Uterus (tissue), 4 donors: Measurements from ENCODE around the gene NAA20. TPM values are rescaled to one million over a fixed set of nuclear protein-coding genes. Genes with fewer than 3 reads are reported as not detected.
A peak's percentile ranks its signal among the peaks of the same experiment; 100 is the strongest.

ENCODE experiments used
- DNase-seq, 2 donors: peaks; one replicate each; pipeline ENCODE4 v3.0.0-alpha.2; 2019 to 2020
- H3K27ac ChIP-seq, 2 donors: fragments of 200-600 bp; sonication (generic); 1 replicate in 1 of 2; 2 replicates in 1 of 2; pipeline ENCODE4 v1.5.1; 2016 to 2018
- H3K27me3 ChIP-seq, 2 donors: fragments of 200-600 bp; sonication (generic); one replicate each; pipeline ENCODE4 v1.5.1; 2018 to 2019; ENCODE audit warnings: control low read depth in 1 of 2
- H3K36me3 ChIP-seq, 2 donors: fragments of 200-600 bp; sonication (generic); one replicate each; pipeline ENCODE4 v1.5.1; 2019; ENCODE audit warnings: control low read depth in 1 of 2
- H3K4me1 ChIP-seq, 2 donors: fragments of 200-600 bp; sonication (generic); one replicate each; pipeline ENCODE4 v1.5.1; 2018 to 2019; ENCODE audit warnings: control low read depth in 1 of 2
- H3K4me3 ChIP-seq, 2 donors: fragments of 200-600 bp; sonication (generic); 1 replicate in 1 of 2; 2 replicates in 1 of 2; pipeline ENCODE4 v1.5.1; 2018 to 2019; ENCODE audit warnings: mild to moderate bottlenecking in 1 of 2
- H3K9me3 ChIP-seq, 2 donors: fragments of 200-600 bp; sonication (generic); one replicate each; pipeline ENCODE4 v1.5.1; 2019; ENCODE audit warnings: control low read depth in 1 of 2
- POLR2A ChIP-seq, 2 donors: fragments of 450-650 bp; IDR thresholded peaks; one replicate each; pipeline ENCODE4 v1.6.1; 2016; ENCODE audit warnings: antibody characterized with exemption in 2 of 2, mild to moderate bottlenecking in 1 of 2, moderate library complexity in 1 of 2
- intact Hi-C: fragments of 100-400 bp; cut with DNase I; formaldehyde crosslinking; loops from one replicate; pipeline ENCODE4 v1.15.1; 2023; ENCODE audit warnings: low total_unique reads
- total RNA-seq, 4 donors: library from RNA; depleted of rRNA in 3 of 4; stranded (reverse); fragments of >200 nt in 3 of 4; gene quantifications; one replicate each; pipeline versions ENCODE4 v1.1.0 to v1.2.4, GENCODE V29; 2014 to 2023
- TF ChIP-seq, protein P1 (sequence below), 4 experiments: fragments of 200-600 bp in 2 of 4; fragments of 450-650 bp in 2 of 4; sonication (generic) in 2 of 4; IDR thresholded peaks; one replicate each; pipeline ENCODE4 v1.5.1; 2016 to 2019; ENCODE audit warnings: antibody characterized with exemption in 4 of 4, mild to moderate bottlenecking in 2 of 4, moderate library complexity in 1 of 4
- donor health status: DM: yes; HTN: yes; CAD: no.

Gene NAA20
- total RNA-seq, 4 donors from 2014 or later: 24.7 to 55.7 (median 35.2) TPM

DNA sequence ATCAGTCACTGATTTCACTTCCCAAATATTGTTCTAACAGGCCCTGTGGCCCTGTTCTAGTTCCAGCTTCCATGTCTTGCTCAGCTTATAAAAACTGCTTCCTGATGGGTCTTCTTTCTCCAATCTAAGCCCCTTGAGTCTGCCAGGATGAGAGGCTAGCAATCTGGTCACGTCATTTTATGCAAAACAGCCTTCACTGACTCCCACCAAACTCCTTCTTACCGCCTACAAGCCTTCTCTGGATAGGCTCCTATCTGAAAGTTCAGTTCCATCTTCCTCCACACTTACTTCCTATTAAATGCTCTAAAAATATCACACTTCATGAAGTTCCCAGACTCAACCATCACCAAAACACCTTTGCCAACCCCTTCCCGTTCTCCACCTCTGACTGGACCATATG is 19.6 kb downstream of the NAA20 start:
- H3K9me3 ChIP-seq: no peaks in the 10 kb centered on the region
- peak overlapping the region; percentile 35 to 76 for H3K27ac ChIP-seq
- H3K4me3 ChIP-seq: no peak overlapping the region
- H3K36me3 ChIP-seq: no peaks in the 10 kb centered on the region
- no peaks in the 10 kb centered on the region for H3K4me1 ChIP-seq
- intact Hi-C loops: no loop called here
- H3K27me3 ChIP-seq: no peaks in the 10 kb centered on the region
- no peak for DNase-seq
- TF ChIP-seq, protein P1, sequence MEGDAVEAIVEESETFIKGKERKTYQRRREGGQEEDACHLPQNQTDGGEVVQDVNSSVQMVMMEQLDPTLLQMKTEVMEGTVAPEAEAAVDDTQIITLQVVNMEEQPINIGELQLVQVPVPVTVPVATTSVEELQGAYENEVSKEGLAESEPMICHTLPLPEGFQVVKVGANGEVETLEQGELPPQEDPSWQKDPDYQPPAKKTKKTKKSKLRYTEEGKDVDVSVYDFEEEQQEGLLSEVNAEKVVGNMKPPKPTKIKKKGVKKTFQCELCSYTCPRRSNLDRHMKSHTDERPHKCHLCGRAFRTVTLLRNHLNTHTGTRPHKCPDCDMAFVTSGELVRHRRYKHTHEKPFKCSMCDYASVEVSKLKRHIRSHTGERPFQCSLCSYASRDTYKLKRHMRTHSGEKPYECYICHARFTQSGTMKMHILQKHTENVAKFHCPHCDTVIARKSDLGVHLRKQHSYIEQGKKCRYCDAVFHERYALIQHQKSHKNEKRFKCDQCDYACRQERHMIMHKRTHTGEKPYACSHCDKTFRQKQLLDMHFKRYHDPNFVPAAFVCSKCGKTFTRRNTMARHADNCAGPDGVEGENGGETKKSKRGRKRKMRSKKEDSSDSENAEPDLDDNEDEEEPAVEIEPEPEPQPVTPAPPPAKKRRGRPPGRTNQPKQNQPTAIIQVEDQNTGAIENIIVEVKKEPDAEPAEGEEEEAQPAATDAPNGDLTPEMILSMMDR (IDR thresholded peaks at IDR 0.05): no peak
- TF ChIP-seq POLR2A (IDR thresholded peaks at IDR 0.05): no peak

DNA sequence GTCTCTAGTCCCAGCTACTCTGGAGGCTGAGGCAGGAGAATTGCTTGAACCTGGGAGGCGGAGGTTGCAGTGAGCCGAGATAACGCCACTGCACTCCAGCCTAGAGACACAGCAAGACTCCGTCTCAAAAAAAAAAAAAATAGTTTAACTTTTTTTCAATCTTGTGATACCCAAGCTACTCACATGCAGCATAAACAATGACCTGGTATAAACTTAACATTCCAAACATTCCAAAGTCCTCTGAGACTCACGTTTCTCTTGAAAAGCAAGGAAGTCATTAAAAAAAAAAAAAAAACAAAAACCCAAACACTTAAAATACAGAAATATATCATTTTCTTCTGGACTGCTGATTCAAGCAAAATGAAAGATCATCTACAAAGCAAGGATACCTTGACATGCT is 20.8 kb downstream of the NAA20 start:
- Histone ChIP-seq H3K27ac (peak overlapping the region; percentile 35 to 76), H3K9me3 (no peaks in the 10 kb centered on the region), H3K36me3 (no peaks in the 10 kb centered on the region), H3K27me3 (no peaks in the 10 kb centered on the region), H3K4me3 (no peak overlapping the region), H3K4me1 (no peaks in the 10 kb centered on the region)
- DNase-seq: no peak
- intact Hi-C loops: no loop called here
- TF ChIP-seq, protein P1 (IDR thresholded peaks at IDR 0.05): no peak
- no peak for TF ChIP-seq POLR2A (IDR thresholded peaks at IDR 0.05)

DNA sequence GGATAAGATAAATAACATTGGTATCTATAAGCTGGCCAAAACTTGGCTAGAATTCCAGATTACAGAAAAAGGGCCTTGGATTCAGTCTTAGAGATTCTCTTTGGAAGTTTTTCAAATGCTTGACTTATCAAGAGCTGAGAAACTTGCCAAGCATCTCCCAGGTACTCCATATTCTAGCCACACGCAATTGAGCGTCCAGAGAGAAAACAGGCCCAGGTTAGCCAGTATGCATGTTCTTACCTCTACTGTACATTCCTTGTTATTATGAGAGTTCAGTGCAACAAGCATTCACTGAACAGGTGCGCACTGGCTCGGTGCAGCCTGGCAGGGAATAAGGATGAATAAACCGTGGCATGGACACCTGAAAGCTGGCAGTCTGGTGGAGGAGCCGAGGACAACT is 21.4 kb downstream of the NAA20 start:
- H3K27me3 ChIP-seq: no peaks in the 10 kb centered on the region
- intact Hi-C loops: no loop called here
- H3K9me3 ChIP-seq: no peaks in the 10 kb centered on the region
- no peak overlapping the region for H3K4me3 ChIP-seq
- H3K27ac ChIP-seq: peak overlapping the region in 1 of 2 donors; percentile 18
- no peaks in the 10 kb centered on the region for H3K36me3 ChIP-seq
- H3K4me1 ChIP-seq: no peaks in the 10 kb centered on the region
- no peak for TF ChIP-seq POLR2A (IDR thresholded peaks at IDR 0.05)
- TF ChIP-seq, protein P1 (IDR thresholded peaks at IDR 0.05): no peak
- DNase-seq: no peak

DNA sequence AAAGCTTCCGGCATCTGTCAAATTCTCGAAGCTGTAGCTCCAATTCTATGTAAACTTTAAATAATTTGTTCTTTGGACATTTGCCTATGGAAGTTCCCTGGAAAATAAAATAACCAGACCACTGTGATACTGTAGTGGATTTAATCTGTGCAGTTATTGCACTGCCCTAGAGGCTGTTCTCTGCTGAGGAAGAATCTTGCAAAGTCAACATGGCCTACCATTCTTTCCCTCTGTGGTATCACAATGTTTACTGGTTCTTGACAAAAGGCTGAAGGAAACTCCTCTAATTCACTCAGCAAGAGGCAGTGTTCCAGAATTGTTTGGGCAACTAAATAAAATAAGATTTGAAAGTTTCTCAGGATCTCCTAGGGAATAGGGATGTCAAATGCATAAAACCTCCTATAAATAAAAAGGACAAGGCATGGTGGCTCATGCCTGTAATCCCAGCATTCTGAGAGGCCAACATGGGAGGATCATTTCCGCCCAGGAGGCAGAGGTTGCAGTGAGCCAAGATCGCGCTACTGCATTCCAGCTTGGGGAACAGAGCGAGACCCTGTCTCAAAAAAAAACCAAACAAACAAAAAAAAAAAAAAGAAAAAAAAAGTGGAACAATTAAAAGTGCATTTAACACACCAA is 22.7 kb downstream of the NAA20 start:
- DNase-seq: no peak
- TF ChIP-seq POLR2A (IDR thresholded peaks at IDR 0.05): no peak
- TF ChIP-seq, protein P1 (IDR thresholded peaks at IDR 0.05): no peak
- H3K27ac ChIP-seq: no peak overlapping the region
- H3K4me1 ChIP-seq: no peaks in the 10 kb centered on the region
- H3K27me3 ChIP-seq: no peaks in the 10 kb centered on the region
- no peaks in the 10 kb centered on the region for H3K36me3 ChIP-seq
- intact Hi-C loops: no loop called here
- no peak overlapping the region for H3K4me3 ChIP-seq
- no peaks in the 10 kb centered on the region for H3K9me3 ChIP-seq

DNA sequence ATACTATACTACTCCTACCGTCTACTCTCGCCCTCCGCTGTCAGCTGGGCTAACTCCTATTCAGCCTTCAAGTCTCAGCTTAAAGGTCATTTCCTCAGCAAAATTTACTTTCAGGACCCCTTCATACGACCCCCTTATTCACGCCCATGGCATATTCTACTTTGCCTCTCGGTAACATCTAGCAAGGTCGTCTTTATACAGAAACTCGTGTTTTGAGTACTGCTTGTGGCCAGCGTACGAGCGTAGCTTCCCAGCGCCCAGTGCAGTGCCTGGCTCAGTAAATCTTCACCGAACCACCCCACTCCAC is 34.6 kb downstream of the NAA20 start:
- Histone ChIP-seq H3K27ac (peak overlapping the region; percentile 82 to 84), H3K27me3 (no peaks in the 10 kb centered on the region), H3K36me3 (no peaks in the 10 kb centered on the region), H3K4me3 (peak overlapping the region; percentile 81 to 95), H3K4me1 (peaks cover 0 to 9% of the 10 kb centered on the region in 2 donors), H3K9me3 (no peaks in the 10 kb centered on the region)
- no peak for DNase-seq
- TF ChIP-seq, protein P1 (IDR thresholded peaks at IDR 0.05): no peak
- TF ChIP-seq POLR2A (IDR thresholded peaks at IDR 0.05): no peak
- intact Hi-C loops: no loop called here
